Endodermal cell (in vitro differentiated cells): ENCODE measurements around the gene RSPH3. TPM values are rescaled to one million over a fixed set of nuclear protein-coding genes. Genes with fewer than 3 reads are reported as not detected.
"Not testable (repeated sequence)": the region's sequence is repeated elsewhere in the genome, so short reads cannot be mapped to it uniquely, and the experiment has no call there.

ENCODE experiments used
- DNase-seq: peaks from one replicate; pipeline ENCODE4 v3.0.0-alpha.2; 2017
- H3K27ac ChIP-seq: 2 replicates; pipeline ENCODE4 v1.5.1; 2013; ENCODE audit warnings: mild to moderate bottlenecking, low read depth, low read length, moderate library complexity
- H3K27me3 ChIP-seq: 2 replicates; pipeline ENCODE4 v1.6.1; 2013; ENCODE audit warnings: mild to moderate bottlenecking, low read length, moderate library complexity; ENCODE audit not compliant: insufficient read depth, control insufficient read depth, poor library complexity, severe bottlenecking
- H3K36me3 ChIP-seq: 2 replicates; pipeline ENCODE4 v1.7.0; 2013; ENCODE audit warnings: mild to moderate bottlenecking, low read length, moderate library complexity; ENCODE audit not compliant: control insufficient read depth, insufficient read depth
- H3K4me1 ChIP-seq: one replicate; pipeline ENCODE4 v1.7.0; 2013; ENCODE audit warnings: low read length; ENCODE audit not compliant: control insufficient read depth, insufficient read depth
- H3K4me3 ChIP-seq: 2 replicates; pipeline ENCODE4 v1.5.1; 2013; ENCODE audit warnings: mild to moderate bottlenecking, low read length, moderate library complexity
- H3K9ac ChIP-seq: 2 replicates; pipeline ENCODE4 v1.6.1; 2013; ENCODE audit warnings: mild to moderate bottlenecking, low read length, moderate library complexity; ENCODE audit not compliant: poor library complexity, severe bottlenecking; ENCODE audit errors: extremely low read depth
- H3K9me3 ChIP-seq: 2 replicates; pipeline ENCODE4 v1.6.1; 2013; ENCODE audit warnings: mild to moderate bottlenecking, low read length, moderate library complexity; ENCODE audit not compliant: control insufficient read depth
- H3K27ac Mint-ChIP-seq: 2 replicates; pipeline ENCODE4 v1.8.0; 2020; ENCODE audit warnings: mixed read lengths
- H3K27me3 Mint-ChIP-seq: 2 replicates; pipeline ENCODE4 v1.8.0; 2021; ENCODE audit warnings: mild to moderate bottlenecking, mixed read lengths; ENCODE audit not compliant: insufficient read depth
- H3K36me3 Mint-ChIP-seq: 2 replicates; pipeline ENCODE4 v1.8.0; 2020; ENCODE audit warnings: low read depth, mixed read lengths
- H3K4me1 Mint-ChIP-seq: 2 replicates; pipeline ENCODE4 v1.8.0; 2020; ENCODE audit warnings: mixed read lengths
- H3K4me3 Mint-ChIP-seq: 2 replicates; pipeline ENCODE4 v1.8.0; 2020; ENCODE audit warnings: mild to moderate bottlenecking, moderate library complexity, mixed read lengths
- H3K9me3 Mint-ChIP-seq: 2 replicates; pipeline ENCODE4 v1.8.0; 2020; ENCODE audit warnings: mild to moderate bottlenecking, mixed read lengths
- CTCF ChIP-seq: fragments of 200-600 bp; sonication (generic); conservative IDR thresholded peaks from 2 replicates; pipeline ENCODE4 v1.5.0; 2021; ENCODE audit warnings: antibody characterized with exemption, mild to moderate bottlenecking
- WGBS, 2 experiments: methylation state at CpG; one replicate each; pipeline versions ENCODE4 v1.1.5 to v1.1.7; 2013; ENCODE audit warnings: missing lambda C conversion rate in 2 of 2, mixed read lengths in 1 of 2; ENCODE audit not compliant: insufficient coverage in 1 of 2, insufficient read length in 1 of 2; 5-methylcytosine and 5-hydroxymethylcytosine counted together
- total RNA-seq, 2 donors: library from RNA; stranded (reverse); fragmentation: NEBNext Ultra II Directional in 1 of 2; extraction: Animal tissue kit (Norgen Biotek cat#: 25700) in 1 of 2; gene quantifications; 2 replicates in 1 of 2; 3 replicates in 1 of 2; pipeline ENCODE4 v1.2.1, GENCODE V29; 2021

RSPH3 gene
- total RNA-seq, 2 donors from 2014 or later = 7.4 to 10.3 TPM

- Histone ChIP-seq H3K9me3 (peaks cover 10% of the 10 kb centered on the region), H3K4me3 (no peak overlapping the region), H3K27me3 (no peaks in the 10 kb centered on the region), H3K27ac (no peak overlapping the region), H3K4me1 (no peaks in the 10 kb centered on the region), H3K36me3 (no peaks in the 10 kb centered on the region), H3K9ac (no peak overlapping the region)
- H3K36me3 Mint-ChIP-seq = no peaks in the 10 kb centered on the region
- no peaks in the 10 kb centered on the region for H3K27me3 Mint-ChIP-seq
- no peak for DNase-seq
- H3K27ac Mint-ChIP-seq = no peak overlapping the region
- peaks cover 7% of the 10 kb centered on the region for H3K9me3 Mint-ChIP-seq
- H3K4me3 Mint-ChIP-seq = no peak overlapping the region
- no peaks in the 10 kb centered on the region for H3K4me1 Mint-ChIP-seq
- no peak for TF ChIP-seq CTCF
These were observed 14.4 kb upstream of the RSPH3 start for GRCh38 chr6:159014406-159014805.

DNA sequence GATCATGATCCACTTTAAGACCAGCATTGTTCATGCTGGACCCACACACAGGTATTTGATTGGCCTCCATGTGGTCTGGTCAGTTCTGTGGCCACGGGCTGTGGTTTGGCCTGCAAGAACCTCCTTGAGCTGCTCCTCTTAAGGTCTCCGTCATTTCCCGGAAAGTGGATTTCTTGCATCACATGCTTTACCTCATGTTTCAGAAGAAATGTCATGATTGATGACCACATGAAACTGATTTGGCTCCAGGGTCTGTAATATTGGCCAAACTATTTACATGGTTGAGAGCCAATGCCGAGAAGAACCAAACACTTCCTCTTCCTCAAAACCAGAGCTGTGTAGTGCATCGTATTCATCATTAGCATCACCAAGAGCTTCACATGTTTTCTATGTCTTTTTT is 13.2 kb upstream of the RSPH3 start:
- no peak overlapping the region for H3K27ac ChIP-seq
- Mint-ChIP-seq H3K9me3 (peaks cover 7% of the 10 kb centered on the region), H3K4me1 (no peaks in the 10 kb centered on the region), H3K36me3 (no peaks in the 10 kb centered on the region), H3K27ac (no peak overlapping the region), H3K4me3 (no peak overlapping the region), H3K27me3 (no peaks in the 10 kb centered on the region)
- TF ChIP-seq CTCF = no peak
- no peak for DNase-seq
- no peak overlapping the region for H3K9ac ChIP-seq
- H3K36me3 ChIP-seq = no peaks in the 10 kb centered on the region
- 97 to 100% methylated on average over 4 to 5 of the region's 5 CpGs for WGBS, 2 experiments
- H3K27me3 ChIP-seq = no peaks in the 10 kb centered on the region
- H3K9me3 ChIP-seq = peaks cover 10% of the 10 kb centered on the region
- no peaks in the 10 kb centered on the region for H3K4me1 ChIP-seq
- H3K4me3 ChIP-seq = no peak overlapping the region

DNA sequence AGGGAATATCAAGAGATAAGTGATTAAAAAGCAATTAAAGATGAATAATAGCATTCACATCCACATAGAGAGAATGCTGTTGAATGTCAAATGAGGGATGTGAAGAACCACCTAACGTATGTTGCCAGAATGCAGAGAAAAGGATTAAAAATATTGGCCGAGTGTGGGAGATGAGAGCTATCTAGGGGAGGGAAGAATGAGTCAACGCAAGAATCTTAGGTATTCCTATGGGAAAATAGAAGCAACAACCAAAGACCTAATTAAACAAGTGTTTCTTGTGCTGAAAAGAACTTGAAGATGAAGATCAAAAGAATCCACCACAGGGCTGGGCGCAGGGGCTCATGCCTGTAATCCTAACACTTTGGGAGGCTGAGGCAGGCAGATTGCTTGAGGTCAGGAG is 12.2 kb upstream of the RSPH3 start:
- no peak overlapping the region for H3K27ac Mint-ChIP-seq
- TF ChIP-seq CTCF = no peak

GRCh38 chr6:159010037-159010612 is 10.1 kb upstream of the RSPH3 start:
- not testable (repeated sequence) for H3K9me3 ChIP-seq, H3K36me3 ChIP-seq, H3K4me1 ChIP-seq, H3K4me1 Mint-ChIP-seq, H3K27ac Mint-ChIP-seq, H3K27me3 ChIP-seq, H3K27me3 Mint-ChIP-seq, H3K4me3 ChIP-seq, H3K9ac ChIP-seq, DNase-seq, H3K36me3 Mint-ChIP-seq, H3K27ac ChIP-seq, H3K4me3 Mint-ChIP-seq, H3K9me3 Mint-ChIP-seq
- WGBS, 2 experiments = 78 to 80% methylated on average over 6 to 7 of the region's 7 CpGs

More for the DNA sequence above, 12.2 kb upstream of the RSPH3 start:
- WGBS, 2 experiments = 91 to 94% methylated on average over 3 to 4 of the region's 4 CpGs
- no peaks in the 10 kb centered on the region for H3K4me1 ChIP-seq
- H3K9ac ChIP-seq = no peak overlapping the region
- Mint-ChIP-seq H3K9me3 (peaks cover 7% of the 10 kb centered on the region), H3K4me3 (no peak overlapping the region), H3K4me1 (no peaks in the 10 kb centered on the region), H3K27me3 (no peaks in the 10 kb centered on the region), H3K36me3 (no peaks in the 10 kb centered on the region)
- H3K27me3 ChIP-seq = no peaks in the 10 kb centered on the region
- H3K27ac ChIP-seq = no peak overlapping the region
- no peak overlapping the region for H3K4me3 ChIP-seq
- no peak for DNase-seq
- peaks cover 10% of the 10 kb centered on the region for H3K9me3 ChIP-seq
- H3K36me3 ChIP-seq = no peaks in the 10 kb centered on the region
